GM21528 (cell line): ENCODE results near the gene PTX4.

Source experiments
- ATAC-seq: cut with Tn5 transposase; IDR thresholded peaks from one replicate; pipeline ENCODE4 v1.9.1; 2021; ENCODE audit warnings: mild to moderate bottlenecking, moderate library complexity; ENCODE audit not compliant: unreplicated experiment, low FRiP score

Gene PTX4

DNA sequence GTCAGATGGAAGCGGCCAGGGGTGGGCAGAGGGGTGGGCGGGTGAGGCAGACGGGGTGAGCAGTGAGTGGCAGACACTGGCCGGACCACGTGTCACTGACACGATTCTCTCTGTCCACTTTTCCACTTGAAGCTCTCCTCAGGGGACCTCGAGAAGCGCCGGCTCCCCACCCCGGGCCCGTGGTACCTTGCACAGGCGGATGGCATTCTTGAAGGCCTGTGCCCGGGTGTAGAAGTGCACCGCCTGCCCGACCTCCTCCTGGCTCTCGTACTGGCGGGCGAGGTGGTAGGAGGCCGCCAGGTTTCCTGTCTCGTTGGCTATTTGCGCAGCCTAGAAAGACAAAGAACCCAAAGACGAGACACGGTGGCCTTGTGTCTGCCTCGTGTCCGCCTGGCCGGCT is 35.6 kb upstream of the PTX4 start:
- no peak for ATAC-seq

DNA sequence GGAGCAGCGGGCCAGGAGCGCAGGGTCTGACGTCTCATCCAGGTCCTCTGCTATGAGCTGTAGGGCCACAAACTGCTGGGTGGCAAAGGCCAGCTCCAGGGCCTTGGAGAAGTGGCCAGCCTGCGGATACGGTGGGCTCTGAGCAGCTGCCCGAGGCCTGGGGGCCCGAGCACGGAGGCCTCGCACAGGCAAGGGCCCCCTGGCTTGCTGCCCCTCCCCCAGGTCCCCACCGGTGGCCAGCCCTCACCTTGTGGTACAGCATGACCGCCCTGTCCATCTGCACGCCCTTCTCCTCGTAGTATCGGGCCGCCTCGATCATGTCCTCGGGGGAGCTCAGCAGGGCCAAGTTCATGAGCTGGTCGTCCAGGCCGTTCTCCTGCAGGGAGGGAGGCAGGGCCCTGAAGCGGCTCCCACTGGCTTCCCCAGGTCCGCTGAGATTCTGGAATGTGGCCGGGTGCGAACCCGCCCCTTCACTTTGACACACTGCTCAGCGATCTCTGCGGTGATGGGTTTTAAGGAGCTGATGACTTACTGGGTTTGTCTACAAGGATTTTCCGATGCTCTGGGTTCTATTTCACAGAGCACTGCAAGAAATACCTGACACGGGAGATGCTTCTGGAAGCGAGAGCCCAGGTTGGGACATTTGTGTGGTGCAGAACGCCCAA is 35.0 kb upstream of the PTX4 start:
- ATAC-seq: no peak

DNA sequence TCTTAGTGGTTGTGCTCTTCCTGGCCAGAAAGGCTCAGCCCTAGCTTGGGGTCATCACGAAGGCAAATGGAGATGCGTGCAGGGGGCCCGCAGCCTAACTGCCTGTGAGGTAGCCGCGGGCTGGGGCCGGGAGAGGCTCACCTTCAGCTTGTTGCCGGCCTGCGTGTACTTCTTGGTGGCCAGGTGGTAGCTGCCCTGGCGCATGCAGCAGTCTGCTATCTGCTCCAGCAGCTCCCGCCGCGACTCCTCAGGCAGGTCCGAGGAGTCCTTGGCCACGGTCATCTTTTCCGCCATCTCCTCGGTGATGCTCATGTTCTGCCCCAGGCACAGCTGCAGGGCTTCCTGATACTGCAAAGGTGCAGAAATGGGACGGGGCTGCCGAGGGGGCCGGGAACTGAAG is 31.7 kb upstream of the PTX4 start:
- no peak for ATAC-seq

DNA sequence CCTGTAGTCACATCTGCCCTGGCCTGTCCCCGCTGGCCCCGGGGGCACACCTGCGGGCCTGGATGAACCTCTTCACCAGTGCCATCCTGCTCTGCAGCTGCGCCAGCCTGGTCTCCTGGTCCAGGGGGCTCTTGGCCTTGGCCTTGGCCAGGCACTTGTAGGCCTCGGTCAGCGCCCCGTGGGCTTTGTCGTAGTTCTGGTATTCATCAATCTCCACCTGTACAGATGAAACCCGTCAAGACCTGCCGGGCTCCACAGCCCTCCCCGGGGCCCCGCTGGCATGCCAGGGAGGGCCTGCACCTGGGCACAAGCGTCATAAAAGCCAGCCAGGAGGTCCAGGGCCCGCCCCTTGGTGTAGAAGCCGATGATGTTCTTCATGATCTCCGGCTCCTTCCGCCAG is 31.1 kb upstream of the PTX4 start:
- no peak for ATAC-seq

DNA sequence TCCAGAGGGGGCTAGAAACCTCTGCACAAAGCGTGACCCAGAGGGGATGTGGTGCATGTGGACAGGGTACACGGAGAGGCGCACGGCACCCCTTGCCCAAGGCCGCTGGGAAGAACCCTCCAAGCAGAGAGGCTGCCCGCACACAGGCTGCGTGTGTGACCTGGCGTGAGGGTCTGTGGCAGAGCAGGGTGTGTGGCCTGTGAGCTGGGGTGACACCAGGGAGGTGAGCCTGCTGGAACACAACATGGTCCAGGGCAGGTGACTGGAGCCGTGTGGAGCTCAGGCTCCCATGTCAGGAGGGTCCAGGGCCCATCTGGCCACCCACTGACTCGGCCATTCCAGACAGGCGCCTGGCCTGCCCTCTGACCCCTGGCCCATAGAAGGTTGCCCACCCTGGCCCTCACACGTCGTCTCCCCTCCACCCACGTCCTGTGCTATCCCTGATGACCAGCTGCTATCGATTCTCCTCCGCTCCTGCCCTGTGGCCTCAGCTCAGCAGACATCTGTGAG is 29.9 kb upstream of the PTX4 start:
- no peak for ATAC-seq

DNA sequence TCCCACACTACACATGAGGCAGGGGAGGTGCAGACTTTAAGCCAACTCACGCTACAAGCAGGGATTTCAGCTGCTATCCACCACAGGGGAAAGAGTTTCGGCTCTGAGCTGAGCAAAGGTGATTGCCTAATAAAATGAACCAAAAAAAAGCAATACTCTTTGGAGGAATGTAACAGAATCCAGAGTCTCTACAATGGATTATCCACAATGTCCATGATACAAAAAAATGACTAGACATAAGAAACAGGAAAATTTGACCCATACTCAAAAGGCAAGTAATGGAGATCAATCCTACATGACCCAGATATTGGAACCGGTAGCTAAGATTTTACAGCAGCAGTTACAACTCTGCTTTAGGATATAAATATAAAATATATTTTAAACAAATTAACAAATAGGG is 25.8 kb upstream of the PTX4 start:
- ATAC-seq: no peak

DNA sequence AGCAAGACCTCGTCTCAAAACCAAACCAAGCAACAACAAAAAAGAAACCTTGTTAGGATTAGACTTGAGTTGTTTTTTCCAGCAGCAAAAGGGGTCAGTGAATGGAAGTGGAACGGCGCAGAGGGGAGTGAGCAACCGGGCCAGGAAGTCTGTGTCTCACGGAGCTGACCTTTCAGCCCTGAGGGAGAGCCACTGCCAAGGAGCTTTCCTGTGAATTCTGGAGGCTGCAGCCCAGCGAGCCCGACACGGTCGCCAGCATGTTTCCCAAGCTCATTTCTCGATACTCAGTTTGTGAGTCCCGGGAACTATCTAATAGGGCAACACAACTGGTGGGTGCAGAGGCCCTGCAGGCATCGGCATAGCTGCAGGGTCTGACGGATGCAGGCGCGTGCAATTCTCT is 24.0 kb upstream of the PTX4 start:
- ATAC-seq: no peak

DNA sequence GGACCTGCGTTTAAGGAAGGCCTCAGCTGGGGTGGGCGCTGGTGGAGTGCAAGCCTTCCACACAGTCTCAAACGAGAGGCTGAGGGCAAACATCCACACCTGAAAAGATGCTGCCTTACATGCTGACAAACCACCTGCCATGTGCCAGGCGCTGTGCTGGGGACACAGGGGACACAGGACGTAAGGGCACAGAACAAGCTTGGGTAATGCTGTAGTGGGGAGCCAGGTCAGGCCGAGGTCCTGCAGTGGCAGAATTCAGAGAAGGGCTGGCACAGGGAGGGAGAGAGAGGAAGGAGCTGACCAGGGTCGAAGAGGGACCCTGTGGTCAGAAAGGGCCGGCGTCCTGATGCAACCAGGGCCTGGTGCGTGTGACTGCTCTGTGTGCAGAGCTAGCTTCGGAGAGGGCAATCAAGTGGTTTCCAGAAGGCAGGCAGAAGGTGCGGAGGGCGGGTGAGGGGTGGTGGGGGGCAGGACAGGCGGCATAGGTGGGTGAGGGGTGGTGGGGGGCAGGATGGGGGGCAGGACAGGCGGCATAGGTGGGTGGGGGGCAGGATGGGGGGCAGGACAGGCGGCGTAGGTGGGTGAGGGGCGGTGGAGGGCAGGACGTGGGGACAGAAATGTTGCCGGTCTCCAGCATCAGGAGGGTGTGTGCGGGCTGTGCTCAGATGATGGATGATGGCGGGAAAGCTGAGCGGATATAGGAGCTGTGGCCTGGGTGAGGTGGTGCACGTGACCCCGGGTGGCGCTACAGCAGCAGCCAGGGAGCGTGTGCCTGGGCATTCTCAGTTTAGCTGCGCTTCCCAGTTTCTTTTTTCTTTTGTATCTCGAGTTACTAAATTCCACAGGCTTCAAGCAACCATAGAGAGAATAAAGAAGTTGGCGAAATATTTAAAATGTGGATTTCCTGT is 23.2 kb upstream of the PTX4 start:
- no peak for ATAC-seq

DNA sequence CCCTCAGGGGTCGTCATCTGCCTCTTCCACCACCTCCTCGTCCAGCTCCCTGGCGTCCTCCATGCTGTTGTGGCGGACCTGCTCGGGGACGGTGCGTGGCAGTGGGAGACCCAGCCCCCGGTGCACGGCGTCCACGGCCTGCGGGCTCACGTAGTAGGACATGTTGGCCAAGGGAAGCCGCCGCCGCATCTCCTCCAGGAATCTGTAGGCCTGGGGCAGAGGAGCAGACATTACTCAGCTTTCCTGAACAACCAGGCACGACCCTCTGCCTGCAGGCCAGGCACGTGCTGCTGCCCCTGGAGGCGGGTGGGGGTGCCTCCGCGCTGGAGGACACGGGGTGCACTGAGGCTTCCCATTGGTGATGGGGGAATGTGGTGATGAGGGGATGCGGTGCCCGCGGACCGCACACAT is 22.2 kb upstream of the PTX4 start:
- no peak for ATAC-seq

DNA sequence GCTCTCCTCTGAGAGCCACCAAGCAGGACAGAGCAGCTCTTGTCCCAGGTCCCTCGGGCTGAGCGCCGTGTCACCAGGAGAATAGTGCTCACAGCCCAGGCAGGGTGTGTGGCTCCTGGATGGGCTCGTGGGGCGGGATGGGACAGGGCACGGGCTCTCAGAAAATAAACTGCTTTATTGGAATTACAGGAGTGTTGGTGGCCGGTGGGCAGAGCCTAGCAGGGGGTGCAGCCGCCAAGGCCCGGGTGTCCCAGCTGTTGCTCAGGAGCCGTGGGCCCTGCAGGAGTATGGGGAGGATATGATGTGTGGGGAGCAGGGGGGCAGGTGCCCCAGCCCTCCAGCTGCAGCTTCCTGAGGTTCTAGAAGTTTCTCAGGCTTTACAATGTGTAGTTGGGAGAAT is 21.5 kb upstream of the PTX4 start:
- no peak for ATAC-seq

DNA sequence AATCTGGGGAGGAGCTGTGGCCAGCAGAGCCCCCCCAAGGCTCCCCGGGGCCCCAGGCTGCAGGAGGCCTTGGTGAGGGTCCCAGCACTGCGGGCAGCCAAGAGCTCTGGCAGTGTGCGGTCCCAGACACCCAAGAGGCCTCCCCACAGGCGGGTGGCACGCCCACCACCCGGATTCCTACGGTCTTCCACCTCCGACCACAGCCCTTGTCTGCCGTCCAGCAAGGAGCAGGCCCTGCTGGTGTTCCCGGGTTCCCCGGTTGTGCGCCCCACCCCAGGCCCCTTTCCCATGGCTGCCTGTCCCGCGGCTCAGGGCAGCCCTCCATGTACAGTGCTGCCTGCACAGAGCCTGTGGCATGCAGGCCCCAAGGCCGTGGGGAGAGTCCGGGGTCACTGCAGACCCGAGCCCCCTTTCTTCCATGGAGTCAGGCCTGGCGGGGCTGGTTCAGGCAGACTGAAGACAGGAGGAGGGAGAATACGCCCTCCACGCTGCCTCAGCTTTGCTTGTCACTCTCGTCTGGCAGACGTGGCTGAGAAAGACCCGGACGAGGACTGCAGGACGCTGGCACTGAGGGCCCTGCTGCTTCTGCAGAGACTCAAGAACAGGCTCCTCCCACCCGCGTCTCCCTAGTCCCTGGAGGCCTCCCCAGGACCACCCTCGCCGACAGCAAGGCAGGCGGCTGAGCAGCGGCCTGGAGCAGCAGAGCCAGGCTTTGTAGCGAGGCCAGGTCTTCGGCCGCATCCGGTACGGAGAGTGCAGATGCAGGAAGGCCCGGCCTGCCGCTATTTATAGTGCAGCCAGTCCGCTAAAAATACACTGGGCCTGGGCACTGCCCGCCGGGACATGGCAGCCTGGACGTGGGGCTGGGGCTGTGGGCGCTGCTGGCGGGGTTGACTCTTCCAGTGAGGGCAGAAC is 20.8 kb upstream of the PTX4 start:
- ATAC-seq: no peak

DNA sequence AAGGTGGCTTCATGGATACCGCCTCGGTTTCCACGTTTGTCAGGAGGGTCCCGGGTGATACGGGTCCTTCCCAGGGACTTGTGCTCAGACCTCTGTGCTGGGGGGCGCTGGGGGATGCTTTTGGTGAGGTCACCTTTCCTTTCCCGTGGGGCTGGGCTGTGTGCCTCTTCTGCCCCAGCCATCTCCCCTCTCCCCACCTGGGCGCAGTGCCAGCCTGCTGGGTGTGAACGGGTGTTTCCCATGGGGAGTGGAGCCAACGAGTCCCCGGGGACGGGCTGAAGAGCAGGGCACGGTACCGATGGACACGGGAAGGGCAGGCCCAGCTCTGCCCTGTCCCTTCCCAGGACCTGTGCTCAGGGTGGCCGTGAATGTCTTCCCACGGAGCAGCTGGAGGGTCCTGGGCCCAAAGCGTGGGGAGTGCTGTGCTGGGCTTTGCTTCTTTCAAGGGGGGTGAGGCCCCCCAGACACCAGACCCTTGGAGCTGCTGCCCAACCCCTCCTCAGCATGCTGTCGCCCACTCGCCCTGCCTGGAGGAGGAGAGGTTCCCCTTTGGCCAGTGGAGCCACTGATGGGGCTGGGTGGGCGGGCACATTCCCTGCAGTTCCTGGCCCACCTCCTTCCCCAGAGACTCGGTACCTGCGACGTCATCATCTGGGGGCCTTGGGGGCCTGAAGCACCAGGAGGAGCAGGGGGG is 19.9 kb upstream of the PTX4 start:
- ATAC-seq: no peak

DNA sequence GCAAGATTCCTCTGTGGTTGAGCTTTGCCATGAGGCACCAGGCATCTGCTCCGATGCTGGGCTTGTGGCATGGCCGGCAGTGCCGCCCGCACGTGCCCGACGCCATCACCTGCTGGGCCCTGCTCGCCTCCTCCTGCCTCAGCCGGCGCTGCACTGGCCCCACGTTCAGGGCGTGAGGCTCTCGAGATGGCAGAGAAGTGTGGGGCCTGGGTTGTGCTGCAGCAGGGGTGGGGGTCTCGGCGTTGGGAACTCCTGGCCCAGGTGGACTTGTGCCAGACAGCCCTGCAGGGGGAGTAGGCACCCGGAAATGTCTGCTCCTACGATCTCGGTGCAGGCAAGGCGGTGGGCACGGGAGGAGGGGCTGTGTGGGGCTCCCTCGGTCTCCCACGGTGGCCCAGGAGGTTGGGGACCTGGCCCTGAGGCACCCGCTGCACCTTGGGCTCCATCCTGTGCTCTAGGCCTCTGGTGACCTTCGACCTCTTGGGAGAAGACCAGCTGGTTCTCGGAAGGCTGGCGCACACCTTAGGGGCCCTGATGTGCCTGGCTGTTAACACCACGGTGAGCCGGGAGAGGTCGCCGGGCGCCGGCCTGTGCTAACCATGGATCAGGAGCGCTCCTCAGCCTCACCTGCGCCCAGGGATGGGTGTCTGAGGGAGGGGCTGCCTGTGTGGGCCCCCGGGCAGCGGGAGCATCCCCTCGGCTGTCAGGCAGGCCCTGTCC is 17.9 kb upstream of the PTX4 start:
- no peak for ATAC-seq

DNA sequence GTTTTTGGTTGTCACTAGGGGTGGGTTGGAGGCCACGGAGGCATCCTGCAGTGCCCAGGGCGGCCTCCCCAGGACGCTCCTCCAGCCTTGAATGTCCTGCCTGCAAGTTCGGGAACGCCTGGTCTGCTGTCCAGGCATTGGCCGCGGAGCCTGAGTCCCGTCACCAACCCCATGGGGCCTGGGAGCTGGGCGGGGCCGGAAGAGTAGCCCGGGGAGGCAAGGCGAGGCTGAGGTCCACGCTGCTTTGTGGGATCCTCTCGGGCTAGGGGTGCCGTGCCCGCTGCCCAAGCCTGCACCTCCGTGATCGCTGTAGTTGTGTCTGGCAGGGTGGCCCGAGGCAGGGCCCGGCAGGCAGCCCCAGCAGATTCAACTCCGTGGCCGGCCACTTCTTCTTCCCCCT is 17.2 kb upstream of the PTX4 start:
- no peak for ATAC-seq

DNA sequence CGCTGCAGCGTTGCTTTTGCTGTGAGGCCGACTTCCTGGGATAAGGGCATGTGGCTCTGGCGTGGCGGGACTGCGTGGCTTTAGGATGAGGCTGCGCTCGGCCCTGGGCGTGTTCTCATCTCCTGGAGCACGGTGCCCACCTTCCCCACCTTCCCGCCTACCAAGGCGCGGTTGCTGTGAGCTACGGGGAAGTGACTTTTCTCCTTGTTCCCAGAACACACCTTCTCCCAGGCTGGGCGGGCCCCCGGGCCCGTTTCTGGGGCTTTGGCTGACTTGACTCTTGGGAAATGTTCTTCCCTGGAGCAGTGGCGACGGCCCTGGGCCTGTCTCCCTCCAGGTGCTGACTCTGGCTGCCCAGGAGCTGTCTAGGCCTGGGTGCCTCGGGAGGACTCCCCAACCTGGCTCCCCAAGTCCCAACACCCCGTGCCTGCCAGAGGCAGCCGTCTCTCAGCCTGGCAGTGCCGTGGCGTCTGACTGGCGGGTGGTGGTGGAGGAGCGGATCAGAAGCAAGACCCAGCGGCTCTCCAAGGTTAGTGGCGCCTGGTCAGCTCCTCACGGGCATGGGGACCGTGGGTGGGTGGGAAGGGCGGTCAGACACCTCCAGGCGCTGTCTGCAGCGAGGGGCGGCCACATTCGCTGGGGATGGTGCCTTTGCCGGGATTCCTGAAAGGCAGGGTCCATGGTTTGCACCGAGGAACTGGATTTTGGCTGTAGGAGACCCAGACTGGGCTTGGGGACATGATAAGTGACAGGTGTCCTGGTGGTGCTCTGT is 16.5 kb upstream of the PTX4 start:
- ATAC-seq: no peak

DNA sequence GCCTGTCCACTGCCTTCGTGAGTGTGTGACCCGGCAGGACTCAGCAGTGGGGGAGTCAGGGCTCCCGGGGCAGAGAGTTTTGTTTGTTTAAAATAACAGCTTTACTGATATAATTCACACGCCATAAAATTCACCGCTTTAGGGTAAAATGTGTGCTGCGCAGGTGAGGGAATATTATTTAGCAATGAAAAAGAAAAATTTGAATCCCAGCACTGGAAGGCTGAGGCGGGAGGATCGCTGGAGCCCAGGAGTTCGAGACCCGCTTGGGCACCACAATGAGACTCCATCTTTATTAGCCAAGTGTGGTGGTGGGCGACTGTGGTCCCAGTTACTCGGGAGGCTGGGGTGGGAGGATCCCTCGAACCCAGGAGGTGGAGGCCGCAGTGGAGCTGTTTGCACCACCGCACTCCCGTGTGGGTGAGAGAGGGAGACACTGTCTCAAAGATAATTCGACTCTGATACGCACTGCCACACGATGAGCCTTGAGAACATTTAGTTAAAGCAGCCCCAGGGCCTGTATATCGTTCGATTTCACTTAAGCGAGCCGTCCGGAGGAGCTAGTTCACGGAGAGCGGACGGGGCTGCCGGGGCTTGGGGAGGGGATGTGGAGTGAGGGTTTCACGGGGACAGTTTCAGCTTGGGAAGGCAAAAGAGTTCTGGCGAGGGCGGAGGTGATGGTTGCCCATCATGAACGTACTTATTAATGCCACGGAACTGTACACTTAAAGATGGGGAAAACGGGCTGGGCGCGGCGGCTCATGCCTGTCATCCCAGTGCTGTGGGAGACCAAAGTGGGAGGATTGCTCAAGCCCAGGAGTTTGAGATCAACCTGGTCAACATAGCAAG is 14.6 kb upstream of the PTX4 start:
- no peak for ATAC-seq

DNA sequence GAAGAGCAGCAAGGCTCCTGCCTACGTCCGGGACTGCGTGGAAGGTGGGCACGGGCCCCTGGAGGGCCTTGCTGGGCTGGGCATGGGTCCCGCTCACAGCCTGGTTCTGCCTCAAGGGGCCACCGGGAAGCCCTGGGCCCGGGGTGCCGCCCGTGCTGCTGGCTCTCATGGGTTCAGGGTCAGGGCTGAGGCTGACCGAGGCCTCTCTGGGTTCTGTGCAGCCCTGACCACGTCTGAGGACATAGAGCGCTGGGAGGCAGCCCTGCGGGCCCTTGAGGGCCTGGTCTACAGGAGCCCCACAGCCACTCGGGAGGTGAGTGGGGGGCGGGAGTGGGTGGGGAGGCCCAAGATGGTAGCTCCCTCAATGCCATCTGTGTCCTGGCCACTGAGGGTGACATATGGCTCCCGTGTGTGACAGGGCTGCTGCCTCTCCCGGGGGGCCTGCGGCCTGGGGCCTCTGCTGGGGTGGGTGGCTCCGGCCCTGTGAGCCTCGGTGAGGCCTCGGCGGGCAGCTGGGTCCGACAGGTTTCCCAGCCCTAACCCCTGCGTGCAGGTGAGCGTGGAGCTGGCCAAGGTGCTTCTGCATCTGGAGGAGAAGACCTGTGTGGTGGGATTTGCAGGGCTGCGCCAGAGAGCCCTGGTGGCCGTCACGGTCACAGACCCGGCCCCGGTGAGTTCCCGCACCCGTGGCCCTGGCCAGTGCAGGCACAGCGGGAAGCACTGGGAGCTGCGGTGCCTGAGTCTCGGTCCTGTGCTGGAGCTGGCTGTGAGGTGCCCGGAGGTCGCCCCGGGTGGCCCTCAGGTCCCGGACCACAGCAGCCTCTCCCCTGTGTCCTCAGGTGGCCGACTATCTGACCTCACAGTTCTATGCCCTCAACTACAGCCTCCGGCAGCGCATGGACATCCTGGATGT is 13.6 kb upstream of the PTX4 start:
- ATAC-seq: no peak
